H1 (cell line): ENCODE measurements around the gene ENDOV.

ENCODE experiments used
- BRCA1 ChIP-seq: IDR thresholded peaks from 2 replicates; pipeline ENCODE4 v1.6.1; 2012; ENCODE audit warnings: low read depth, low read length, improper control_type of control experiment
- CBX5 ChIP-seq: fragments of 300-800, 300-1000 bp; sonication (generic); IDR thresholded peaks from 2 replicates; pipeline ENCODE4 v1.7.1; 2016; ENCODE audit warnings: antibody characterized with exemption, low read length, low read depth
- CEBPB ChIP-seq: IDR thresholded peaks from 2 replicates; pipeline ENCODE4 v1.6.1; 2012; ENCODE audit warnings: low read depth, low read length
- CTCF ChIP-seq, 3 experiments: IDR thresholded peaks; 1 replicate in 2 of 3; 2 replicates in 1 of 3; pipeline versions ENCODE4 v1.5.1 to v1.6.1; 2011; ENCODE audit warnings: low read length in 3 of 3, mild to moderate bottlenecking in 3 of 3, inconsistent platforms in 2 of 3, low read depth in 1 of 3, moderate library complexity in 1 of 3; ENCODE audit not compliant: insufficient read depth in 1 of 3; ENCODE audit errors: control extremely low read depth in 1 of 3
- KDM1A ChIP-seq: fragments of 200-600, 300-600 bp; sonication (generic); IDR thresholded peaks from 2 replicates; pipeline ENCODE4 v1.7.1; 2016; ENCODE audit warnings: mild to moderate bottlenecking, low read length, borderline replicate concordance
- POLR2A ChIP-seq, 2 experiments: IDR thresholded peaks; 1 replicate in 1 of 2; 2 replicates in 1 of 2; pipeline ENCODE4 v1.6.1; 2011; ENCODE audit warnings: low read depth in 2 of 2, low read length in 2 of 2, mild to moderate bottlenecking in 2 of 2; ENCODE audit errors: control extremely low read depth in 1 of 2
- POLR2AphosphoS5 ChIP-seq: IDR thresholded peaks from 2 replicates; pipeline ENCODE4 v1.6.1; 2011; ENCODE audit warnings: low read depth, low read length
- POU5F1 ChIP-seq: IDR thresholded peaks from 2 replicates; pipeline ENCODE4 v1.6.1; 2011; ENCODE audit warnings: low read depth, mild to moderate bottlenecking, low read length, moderate library complexity
- RBBP5 ChIP-seq: IDR thresholded peaks from 2 replicates; pipeline ENCODE4 v1.7.1; 2012; ENCODE audit warnings: low read depth, mild to moderate bottlenecking, inconsistent platforms, low read length, moderate library complexity, borderline replicate concordance
- RFX5 ChIP-seq: IDR thresholded peaks from 2 replicates; pipeline ENCODE4 v1.6.1; 2011; ENCODE audit warnings: low read depth, low read length, improper control_type of control experiment, borderline replicate concordance
- SIX5 ChIP-seq: IDR thresholded peaks from 2 replicates; pipeline ENCODE4 v1.6.1; 2011; ENCODE audit warnings: mild to moderate bottlenecking, low read depth, low read length
- SUZ12 ChIP-seq: fragments of 200-600 bp; sonication (generic); IDR thresholded peaks from 2 replicates; pipeline ENCODE4 v1.6.1; 2012; ENCODE audit warnings: mild to moderate bottlenecking, inconsistent platforms, low read length, moderate library complexity, mixed read lengths
- ZNF274 ChIP-seq: IDR thresholded peaks from 2 replicates; pipeline ENCODE4 v1.7.0; 2012; ENCODE audit warnings: low read length, borderline replicate concordance; ENCODE audit errors: extremely low read depth
- TF ChIP-seq, protein P1 (sequence below): IDR thresholded peaks from 2 replicates; pipeline ENCODE4 v1.6.1; 2011; ENCODE audit warnings: low read length, improper control_type of control experiment

- TF ChIP-seq RBBP5 (0 out of 2 replicates have a peak, but pooled peaks have one; percentile 22), ZNF274 (no peak), KDM1A (no peak), BRCA1 (no peak), CBX5 (no peak), CTCF (IDR thresholded peaks at IDR 0.05; ENCODE audit: control extremely low read depth in 1 of 3, insufficient read depth in 1 of 3, low read depth in 1 of 3, low read length in 3 of 3) (peak; percentile 46 to 71 (median 55)), POLR2AphosphoS5 (no peak), CEBPB (no peak), POLR2A (IDR thresholded peaks at IDR 0.05; ENCODE audit: control extremely low read depth in 1 of 2, low read depth in 2 of 2, low read length in 2 of 2) (no peak), SUZ12 (peak; percentile 4; the same call in 1 of the 2 replicates), RFX5 (no peak), SIX5 (no peak), POU5F1 (no peak)
- TF ChIP-seq, protein P1, sequence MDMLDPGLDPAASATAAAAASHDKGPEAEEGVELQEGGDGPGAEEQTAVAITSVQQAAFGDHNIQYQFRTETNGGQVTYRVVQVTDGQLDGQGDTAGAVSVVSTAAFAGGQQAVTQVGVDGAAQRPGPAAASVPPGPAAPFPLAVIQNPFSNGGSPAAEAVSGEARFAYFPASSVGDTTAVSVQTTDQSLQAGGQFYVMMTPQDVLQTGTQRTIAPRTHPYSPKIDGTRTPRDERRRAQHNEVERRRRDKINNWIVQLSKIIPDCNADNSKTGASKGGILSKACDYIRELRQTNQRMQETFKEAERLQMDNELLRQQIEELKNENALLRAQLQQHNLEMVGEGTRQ = no peak
Observed at GRCh38 chr17:80477647-80478478, 62.9 kb downstream of the ENDOV start.
